T-helper 1 cell treated with Interleukin-12 subunit alpha and Interleukin-12 subunit beta and Interleukin-4 antibody, amounts not matched to agents 30 ng/mL and 1 ng/mL, for 36 hours (primary cell): Measurements from ENCODE around the gene MEIS2. TPM values are rescaled to one million over a fixed set of nuclear protein-coding genes. Genes with fewer than 3 reads are reported as not detected.

Source experiments
- intact Hi-C: fragments of 100-400 bp; cut with micrococcal nuclease; formaldehyde crosslinking; loops from one replicate; pipeline ENCODE4 v1.15.1; 2024
- total RNA-seq: library from RNA; stranded (reverse); gene quantifications from 2 replicates; pipeline ENCODE4 v1.2.3, GENCODE V29; 2022

The MEIS2 gene
- total RNA-seq = not detected in 2 replicates

DNA sequence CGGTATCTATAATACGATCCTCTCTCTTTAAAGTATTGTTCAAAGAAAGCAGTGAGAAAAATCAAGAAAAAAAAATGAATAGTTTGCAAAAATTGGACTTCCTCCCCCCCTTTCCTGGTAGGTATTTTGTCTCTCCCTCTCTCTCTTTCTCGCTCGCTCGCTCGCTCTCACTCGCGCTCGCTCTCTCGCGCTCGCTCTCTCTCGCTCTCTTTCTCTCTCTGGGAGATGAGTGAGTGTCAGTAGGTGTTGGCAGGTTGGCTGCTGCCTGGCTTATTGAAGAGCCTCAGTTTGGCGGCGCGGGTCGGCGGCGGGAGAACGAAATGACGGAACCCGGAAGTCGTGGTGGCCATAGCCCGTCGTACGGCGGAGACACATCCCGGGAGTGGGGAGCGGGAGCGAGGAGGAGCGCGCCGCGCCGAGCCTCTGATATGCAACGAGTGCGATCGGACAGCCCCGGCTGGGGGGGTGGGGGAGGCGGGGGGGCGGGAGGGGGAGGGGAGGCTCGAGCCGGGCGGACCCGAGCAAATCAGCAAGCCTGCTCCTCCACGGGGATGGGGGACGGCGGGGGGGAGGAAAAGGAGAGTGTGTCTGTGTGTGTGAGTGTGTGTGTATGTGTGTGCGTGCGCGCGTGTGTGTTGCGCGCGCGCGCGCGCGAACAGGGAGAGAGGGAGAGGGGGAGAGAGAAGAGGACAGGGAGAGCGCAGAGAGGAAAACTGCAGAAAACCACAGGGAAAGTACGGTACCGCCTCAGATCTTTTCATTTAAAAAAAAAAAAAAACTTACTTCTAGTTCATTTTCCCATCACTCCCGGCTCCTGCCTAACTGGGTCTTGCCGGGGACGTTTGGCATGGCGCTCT is at the start of gene MEIS2:
Gene MEIS2 (minus strand): TSS at position 441 of the 857 bp plus-strand sequence. CDS start 1,083 bp downstream, outside the sequence.
- intact Hi-C loops = no loop called here

DNA sequence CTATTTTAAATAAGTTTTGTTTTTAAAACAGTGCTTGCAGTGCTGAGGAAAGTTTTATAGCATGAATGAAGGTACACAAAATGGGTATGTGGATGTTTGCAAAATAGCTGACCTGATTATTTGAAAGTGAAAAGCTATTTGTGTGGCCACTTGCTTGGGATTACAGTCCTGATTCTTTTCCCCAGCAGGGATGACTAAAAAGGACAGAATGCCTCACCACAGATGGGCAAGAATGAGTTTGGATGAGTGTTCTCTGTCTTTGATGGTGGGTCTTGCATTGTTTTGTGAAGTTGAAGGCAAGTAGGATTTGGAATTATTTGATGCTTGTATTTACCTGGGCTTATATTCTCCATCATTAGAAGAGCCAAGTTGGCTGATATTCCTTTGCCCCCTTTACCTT is 48.8 kb upstream of the MEIS2 start:
- intact Hi-C loops = no loop called here

DNA sequence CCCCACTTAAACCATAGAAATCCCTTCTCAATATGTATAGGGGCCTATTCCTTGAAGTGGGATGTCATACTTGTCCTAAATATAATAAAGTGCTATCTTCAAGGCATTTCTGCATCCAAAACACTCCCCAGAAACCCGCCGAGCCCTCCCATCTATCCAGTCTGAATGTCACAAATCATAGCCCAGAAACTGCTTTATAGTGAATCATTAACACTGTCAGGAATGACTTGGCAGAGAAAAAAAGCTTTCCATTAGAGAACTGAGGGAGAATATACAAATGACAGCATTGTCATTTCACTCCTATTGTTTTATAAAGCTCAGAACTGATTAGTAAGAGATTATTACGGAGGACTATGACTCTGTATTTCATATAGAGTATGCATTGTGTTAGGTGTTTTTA is 48.4 kb upstream of the MEIS2 start:
- intact Hi-C loops = no loop called here

DNA sequence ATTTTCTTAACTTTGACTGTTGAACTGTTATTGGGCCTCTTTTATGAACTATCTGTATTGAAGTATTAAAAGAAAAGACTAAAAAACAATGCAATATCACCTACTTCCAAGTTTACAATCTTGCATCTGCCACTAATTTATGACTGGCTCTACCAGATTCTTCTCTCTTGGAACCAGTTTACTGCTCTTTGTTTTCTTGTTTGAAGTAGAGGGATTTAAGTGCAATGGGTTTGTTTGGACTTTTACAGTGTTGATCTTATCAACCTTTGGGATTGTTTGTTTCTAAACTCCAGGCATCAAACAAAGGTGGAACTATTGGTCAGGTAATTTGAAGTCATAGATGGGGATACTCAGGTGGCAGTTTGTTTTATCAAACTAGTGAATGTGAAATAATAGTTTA is 43.0 kb upstream of the MEIS2 start:
- intact Hi-C loops = no loop called here

DNA sequence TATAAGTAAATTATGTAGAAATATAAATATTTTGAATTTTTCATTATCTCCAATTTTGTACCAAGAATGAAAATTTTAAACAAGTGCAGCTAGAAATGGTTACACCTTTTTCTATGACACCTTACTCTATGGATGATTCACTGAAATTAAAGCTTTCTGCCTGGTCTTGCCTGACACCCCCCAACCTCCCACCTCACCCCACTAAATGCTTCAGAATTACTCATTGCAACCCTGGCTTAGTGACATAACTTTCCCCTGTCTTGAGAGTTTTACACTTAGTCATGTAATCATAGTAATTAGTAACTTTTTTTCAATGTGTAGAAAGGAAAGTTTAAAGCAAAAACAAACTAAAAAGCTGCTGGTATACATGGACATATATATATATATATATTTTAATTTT is 42.0 kb upstream of the MEIS2 start:
- intact Hi-C loops = no loop called here

DNA sequence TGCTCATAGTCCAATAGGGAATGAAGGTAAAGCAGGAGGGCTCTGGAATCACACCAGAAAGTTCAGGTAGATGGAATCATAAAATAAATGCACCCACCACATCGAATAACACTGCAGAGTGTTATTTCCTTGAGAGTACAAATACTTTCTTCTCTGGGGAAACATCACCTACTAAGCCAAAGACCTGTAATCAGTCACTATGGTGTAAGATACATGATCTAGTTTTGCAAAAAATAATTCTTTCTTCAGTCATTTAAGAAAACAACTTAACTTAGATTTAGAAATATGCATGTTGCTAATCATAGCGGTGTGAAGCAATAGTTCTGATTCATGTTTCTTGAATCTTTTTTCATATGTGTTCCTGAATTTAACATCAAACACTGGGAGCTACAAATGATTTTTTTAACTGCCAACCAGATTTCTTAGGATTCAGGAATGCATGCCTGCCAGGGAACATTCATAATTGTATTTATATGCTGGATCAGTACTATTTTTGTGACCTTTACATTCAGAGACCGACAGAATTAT is 40.2 kb upstream of the MEIS2 start:
- intact Hi-C loops = no loop called here

DNA sequence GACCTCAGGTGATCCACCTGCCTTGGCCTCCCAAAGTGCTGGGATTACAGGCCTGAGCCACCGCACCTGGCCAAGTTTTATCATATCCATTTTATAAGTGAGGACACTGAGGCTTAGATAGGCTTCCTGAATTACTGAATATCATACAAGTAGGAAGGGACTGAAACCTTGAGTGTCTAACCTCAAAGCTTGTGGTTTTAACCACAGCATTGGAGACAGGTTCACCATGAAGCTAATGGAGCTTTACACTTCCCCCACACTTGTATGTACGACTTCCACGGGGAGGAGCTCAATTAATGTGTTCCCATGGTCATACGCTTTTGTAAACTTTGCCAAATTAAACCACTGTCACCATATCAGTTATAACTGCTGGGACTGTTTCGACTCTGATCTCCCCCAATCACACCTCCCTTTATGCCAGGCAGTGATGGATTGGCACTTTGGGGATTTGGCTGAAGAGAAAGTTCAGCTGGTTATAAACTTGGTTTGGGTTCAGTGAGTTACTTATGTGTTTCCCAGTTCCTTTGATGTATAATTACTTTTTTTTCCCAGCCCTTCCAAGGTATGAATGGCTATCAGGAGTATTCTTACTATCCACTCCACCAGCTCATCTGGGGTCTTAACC is 38.4 kb upstream of the MEIS2 start:
- intact Hi-C loops = no loop called here

DNA sequence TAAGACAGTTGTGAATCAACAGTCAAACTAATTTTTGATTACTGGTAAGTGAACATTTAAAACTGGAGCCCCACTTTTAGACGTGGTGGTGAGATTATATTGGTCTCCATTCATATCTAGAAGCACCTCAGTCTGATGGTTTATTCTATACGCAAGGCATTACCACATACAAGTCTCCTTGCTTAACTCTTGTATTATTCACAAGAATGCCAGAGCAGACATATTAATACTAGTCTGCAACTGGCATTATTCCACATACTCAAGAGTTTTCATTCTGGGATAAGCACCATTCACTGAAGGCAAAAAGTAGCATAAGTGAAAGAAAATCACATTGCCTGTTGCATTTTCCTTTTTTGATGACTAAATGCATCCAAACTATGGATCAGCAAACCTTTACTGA is 36.9 kb upstream of the MEIS2 start:
- intact Hi-C loops = no loop called here

DNA sequence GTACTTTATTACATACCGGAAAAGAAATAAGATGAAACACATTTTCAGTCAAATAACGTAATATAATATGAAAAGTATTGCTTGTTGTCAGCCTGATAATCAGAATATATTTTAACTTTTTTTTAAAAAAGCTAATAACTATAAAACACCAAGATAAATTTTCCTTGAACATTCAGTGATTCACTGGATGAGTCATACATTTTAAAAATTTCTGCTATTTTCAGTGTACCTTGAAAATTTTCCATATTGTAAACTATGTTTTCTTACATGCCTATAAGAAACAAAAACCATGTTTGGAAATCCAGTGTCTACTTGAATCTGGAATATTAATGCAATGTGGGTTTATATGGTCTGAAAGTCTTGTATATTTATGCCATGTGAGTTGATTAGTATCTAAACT is 36.3 kb upstream of the MEIS2 start:
- intact Hi-C loops = no loop called here

DNA sequence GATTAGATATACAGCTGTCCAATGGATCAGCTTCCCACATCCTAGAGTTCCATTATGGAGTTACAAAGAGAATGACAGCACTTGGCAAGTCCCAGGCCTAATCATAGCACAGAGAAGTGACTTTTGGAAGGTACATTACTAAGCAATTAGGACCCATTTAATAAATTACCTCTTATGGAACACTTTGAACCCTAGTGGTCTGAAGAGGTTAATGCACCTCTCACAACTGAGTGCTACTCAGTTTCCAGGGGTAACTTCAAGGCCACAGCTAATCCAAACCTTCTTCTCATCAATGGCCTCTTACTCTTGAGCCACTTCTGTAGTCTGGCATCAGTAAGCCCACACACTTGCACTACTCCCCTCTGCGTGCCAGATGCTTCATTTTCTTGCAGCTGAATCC is 34.9 kb upstream of the MEIS2 start:
- intact Hi-C loops = loop anchor here (2.0 kb wide), 1 partner anchor 1616 kb away; no protein-coding TSS in a partner anchor

DNA sequence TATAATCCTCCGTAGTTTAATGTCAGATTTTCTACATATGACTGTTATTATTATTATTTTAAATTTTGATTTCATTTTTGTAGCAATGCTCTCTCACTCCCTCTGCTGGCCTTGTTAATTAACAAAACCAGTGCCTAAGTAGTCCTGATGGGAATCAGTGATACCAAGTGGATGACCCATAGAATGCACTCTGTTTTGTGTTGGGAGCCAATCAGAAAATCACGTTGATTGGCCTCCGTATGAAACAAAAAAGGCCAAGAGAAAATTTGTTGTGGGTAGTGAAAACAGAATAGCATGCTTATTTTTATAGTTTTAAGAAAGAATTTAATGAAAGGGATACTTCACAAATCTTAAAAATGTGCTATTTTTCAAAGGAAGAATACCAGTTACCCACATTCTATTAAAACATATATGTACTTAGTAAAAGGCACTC is 34.4 kb upstream of the MEIS2 start:
- intact Hi-C loops = loop anchor here (1.0 to 2.0 kb wide), 2 partner anchors 633 to 1616 kb away; no protein-coding TSS in a partner anchor

DNA sequence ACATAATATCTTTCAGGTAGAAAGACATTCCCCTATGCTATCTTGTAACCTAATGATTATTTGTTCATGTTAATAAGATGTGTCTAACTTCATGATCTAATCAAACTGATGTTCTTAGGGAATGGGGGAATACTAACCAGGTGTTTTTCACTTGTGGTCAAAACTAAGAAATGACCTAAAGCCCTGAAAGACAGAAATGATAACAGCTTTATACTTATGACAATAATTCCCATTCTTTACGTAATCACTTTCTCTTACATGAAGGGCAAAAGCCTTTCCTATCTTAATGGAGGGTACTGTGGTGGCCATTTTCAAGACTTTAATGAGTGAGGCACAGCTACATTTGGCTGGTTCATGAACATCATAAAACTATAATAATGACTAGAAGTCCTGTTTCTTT is 33.9 kb upstream of the MEIS2 start:
- intact Hi-C loops = loop anchor here (1.0 to 2.0 kb wide), 2 partner anchors 633 to 1615 kb away; no protein-coding TSS in a partner anchor

DNA sequence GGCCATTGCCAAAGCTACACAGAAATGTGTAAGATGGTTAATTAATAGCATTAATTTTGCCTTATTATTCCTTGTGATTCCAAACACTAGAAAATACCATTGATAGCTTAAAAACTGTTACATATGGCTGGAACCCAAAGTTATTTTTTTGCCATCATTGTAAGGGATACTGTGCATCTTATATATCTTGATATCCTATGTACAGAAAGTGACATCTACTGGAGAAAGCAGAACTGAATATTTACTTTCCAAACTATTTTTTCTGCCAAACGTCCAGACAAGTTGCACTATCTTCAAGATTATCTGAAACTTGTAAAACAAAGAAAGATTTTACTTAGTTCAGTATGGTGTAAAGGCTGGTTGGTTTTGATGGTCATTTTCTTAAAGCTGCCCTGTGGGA is 33.3 kb upstream of the MEIS2 start:
- intact Hi-C loops = loop anchor here (1.0 to 2.0 kb wide), 2 partner anchors 632 to 1615 kb away; no protein-coding TSS in a partner anchor

DNA sequence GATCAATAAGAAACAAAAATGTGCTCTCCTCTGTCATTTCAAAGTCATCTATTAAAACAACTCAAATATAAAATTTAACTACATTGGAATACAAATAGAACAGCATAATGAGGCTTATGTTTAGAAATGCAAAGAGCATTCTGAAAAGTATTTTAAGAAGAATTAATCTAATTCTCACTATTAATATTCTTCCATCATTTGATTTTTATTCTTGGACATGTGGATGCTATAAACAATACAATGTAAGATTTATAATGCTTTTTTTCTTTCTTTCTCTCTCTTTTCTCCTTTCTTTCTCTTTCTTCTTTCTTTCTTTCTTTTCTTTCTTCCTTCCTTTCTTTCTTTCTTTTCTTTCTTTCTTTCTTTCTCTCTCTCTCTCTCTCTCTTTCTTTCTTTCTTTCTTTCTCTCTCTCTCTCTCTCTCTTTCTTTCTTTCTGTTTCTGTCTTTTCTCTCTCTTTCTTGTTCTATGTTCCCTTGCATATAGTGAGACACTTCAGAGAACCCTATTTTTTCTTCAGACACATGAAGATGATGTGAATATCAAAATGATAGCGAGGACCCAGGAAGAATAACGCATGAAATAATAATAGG is 32.6 kb upstream of the MEIS2 start:
- intact Hi-C loops = no loop called here

DNA sequence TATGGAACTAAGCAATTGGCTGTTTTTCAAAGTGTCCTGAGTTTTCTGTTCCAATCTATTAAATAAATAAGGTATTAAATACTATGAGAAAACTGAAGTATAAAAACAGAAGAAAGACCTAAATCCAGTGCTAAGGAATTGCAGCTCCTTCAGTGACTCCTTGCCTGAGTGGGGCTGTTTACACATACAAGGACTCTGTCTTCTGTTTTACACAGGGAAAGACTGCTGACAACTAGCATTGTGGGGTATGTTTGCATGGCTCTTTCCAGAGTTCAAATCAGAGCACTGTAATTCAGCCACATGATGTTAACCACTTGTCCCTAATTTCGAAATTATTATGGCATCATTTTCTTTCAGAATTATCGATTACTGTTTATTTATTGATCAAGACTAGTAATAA is 31.3 kb upstream of the MEIS2 start:
- intact Hi-C loops = no loop called here

DNA sequence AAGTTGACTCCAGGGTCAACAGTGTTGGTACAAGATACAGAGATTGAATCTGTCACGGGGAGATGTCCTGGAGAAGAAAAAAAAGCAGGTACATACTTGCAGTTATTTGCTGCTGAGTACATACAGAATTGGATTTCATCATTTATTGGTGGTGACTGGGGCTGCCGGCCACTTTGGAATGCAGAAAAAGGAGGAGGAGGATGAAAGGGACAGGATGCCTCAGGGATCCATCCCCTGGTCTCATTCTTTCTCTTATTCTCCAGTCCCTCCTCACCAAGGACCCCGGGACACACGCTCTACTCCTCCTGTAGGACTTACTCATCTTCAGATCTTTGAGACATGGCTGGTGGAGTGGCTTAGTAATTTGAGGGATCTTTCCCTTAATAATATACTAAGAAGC is 30.0 kb upstream of the MEIS2 start:
- intact Hi-C loops = no loop called here

DNA sequence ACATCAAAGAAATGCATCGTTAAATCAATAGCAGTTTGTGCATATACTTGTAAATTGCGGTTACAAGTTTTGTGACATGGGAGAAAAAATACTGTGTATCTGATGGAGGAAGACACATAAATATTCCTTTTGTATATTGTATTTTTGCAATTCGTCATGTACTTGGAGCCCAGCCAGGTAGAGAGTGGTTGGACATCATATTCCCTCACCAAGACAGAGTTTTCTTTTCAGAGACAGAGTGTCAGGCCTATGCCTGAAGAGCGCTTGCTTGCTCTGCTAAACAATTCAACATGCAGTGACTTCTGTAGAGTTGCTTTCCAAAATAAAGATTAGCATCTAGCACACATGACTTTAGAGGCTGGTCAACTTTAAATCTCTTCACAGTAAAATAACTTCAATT is 24.8 kb upstream of the MEIS2 start:
- intact Hi-C loops = no loop called here

DNA sequence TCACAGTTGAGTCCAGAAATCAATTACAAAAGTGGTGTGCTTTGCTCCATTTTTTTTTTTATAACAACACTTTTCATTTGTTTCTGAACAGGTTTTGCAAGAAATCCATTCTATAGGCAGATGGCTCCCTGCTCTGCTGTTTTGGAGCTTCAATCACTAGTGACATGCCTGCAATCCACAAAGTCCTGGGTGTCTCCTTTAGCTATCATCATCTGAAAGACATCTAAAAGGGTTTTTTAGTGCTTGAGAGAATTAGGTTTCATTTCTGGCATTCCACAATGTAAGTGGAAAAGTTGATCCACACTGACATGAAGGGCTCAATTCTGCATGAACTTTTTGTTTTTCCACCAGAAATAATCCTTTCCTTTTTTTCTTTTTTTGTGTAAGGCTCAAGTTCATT is 24.0 kb upstream of the MEIS2 start:
- intact Hi-C loops = no loop called here

DNA sequence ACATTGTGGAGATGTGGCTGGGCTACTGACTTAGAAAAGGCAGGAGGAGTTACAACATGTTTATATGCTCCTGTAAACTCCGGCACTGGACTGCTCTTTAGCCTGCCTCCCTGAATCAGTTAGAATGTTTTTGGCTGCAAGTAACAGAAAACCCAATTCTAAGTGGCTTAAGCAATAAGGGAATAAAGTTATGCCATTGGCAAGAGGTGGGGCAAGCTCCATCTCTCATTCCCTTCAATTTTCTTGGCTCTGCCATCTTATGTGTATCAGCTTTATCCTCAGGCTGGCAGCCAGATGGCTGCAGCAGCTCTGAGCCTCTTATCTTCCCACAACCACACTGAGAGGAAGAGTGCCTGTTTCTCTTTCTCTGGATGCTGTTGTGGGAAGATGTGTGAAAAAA is 22.4 kb upstream of the MEIS2 start:
- intact Hi-C loops = no loop called here

DNA sequence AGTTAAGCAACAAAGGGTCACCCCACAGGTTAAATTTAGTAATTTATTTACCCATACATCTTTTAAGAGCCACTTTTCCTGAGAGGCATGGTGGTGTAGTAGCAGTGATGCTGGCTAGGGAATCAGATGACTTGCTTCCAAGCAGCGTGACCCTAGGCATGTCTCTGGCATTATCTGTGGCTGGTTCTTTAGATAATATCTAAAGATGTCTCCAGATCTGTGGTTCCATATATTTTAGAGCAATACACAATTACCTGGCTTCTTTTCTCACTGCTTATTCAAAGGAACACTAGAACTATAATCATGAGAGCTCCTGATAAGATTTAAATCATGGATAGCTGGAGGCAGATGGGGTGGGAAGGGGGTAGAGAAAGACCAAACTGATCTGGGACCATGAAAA is 21.1 kb upstream of the MEIS2 start:
- intact Hi-C loops = no loop called here

DNA sequence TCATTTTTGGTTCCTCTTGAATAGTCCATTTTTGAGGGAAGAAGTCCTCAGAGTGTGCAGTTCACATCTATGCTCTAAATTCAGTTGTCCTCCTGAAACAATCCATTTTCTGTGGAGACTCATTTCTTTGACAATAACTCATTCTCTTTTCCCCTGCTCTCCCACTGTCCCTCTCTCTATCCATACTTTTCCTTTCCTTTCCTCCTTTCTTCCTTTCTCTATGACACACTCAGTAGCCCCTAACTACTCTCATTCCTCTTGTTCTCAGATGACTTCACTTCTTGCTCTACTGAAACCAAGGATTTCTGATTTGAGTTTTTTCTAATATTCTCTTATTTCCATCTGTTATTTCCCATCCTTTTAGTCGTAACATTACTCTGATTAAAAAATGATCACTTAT is 16.7 kb upstream of the MEIS2 start:
- intact Hi-C loops = no loop called here

DNA sequence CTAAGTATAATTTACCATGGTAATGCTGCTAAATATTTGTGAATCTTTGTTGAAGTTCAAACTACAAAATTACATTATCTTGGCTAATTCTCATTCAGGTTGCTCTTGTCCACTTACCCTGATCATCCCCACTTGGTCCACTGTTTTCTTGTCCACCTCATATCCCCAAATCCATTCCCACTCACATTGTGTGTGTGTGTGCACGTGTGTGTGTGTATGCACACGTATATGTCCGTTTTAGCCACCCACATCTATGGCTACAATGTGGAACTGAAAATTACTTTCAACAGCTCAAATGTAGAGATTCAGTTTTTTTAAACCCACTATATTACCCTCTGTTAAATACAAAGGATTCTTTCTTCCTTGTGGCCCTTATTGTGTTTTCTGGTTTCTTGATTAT is 15.2 kb upstream of the MEIS2 start:
- intact Hi-C loops = no loop called here
